HG03469 (cell line): ENCODE results near the gene TRIM45.
"Not testable (repeated sequence)": the region's sequence is repeated elsewhere in the genome, so short reads cannot be mapped to it uniquely, and the experiment has no call there.

Experiments used
- ATAC-seq: cut with Tn5 transposase; IDR thresholded peaks from one replicate; pipeline ENCODE4 v1.9.1; 2021; ENCODE audit warnings: mild to moderate bottlenecking, moderate library complexity, moderate number of reproducible peaks; ENCODE audit not compliant: unreplicated experiment

The TRIM45 gene

DNA sequence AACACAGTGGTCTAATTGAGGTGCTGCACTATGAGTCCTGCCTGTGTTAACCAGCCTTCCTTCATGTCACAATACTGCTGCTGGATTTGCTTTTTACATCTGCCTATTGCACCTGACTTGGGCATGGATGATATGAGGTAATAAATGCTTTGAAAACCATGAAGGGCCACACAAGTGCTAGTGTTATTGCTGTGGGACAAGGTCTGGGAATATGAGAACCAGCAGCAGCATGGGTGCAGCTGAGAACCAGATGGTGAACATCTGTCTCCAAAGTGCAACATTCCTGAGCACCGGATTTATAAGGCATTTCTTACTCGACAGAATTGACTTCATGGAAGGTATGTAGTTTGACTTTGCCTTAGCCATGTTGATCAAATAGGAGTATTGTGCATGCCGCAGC is 16.6 kb downstream of the TRIM45 start:
- ATAC-seq, result no peak

DNA sequence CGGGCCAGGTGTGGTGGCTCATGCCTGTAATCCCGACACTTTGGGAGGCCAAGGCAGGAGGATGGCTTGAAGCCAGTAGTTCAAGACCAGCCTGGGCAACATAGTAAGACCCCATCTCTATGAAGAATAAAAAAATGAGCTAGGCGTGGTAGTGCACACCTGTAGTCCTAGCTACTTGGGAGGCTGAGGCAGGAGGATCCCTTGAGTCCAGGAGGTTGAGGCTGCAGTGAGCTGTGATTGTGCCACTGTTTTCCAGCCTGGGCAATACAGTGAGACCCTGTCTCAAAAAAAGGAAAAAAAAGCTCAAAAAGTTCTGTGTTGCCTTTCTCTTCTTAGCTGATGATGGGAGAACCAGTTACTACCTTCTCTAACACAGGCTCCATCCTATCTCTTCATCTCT is 19.7 kb downstream of the TRIM45 start:
- ATAC-seq, result not testable (repeated sequence)

DNA sequence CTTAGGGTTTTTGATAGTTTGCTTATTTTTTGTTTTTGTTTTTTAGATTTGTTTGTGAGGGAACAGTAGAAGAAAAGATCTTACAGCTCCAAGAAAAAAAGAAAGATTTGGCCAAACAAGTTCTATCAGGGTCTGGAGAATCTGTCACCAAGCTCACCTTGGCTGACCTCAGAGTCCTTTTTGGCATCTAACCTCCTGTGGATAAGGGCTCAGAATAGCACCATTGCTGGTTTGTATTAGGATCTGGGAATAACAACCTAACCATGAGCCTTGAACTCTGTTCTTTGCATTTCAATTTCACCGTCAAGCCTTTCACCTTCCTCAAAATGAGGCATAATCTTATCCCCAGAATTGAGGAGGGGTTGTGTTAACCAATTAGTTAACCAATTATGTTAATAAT is 20.2 kb downstream of the TRIM45 start:
- ATAC-seq, result no peak

- no peak for ATAC-seq
Observed at GRCh38 chr1:117098287-117098890, 23.2 kb downstream of the TRIM45 start.

DNA sequence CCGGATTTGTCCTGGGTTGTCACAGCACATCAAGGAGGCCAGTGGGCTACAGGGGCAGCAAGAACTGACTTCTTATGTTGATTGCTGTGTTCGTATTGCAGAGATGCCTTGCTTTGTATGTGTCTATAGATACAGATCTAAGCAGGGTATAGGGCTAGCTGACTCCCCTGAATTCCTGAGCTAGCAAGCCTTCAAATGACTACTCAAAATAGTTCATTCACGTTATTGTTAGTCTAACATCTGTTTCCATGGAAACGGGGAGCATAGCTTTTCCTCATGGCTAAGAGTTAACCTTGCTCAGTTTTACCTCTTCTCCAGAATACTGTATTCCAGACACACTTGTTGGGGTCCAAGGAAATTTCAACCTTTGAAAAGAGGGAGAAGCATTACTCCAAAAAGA is 24.1 kb downstream of the TRIM45 start:
- ATAC-seq, result no peak

- ATAC-seq, result no peak
Observed at GRCh38 chr1:117096951-117097408, 24.6 kb downstream of the TRIM45 start.

- ATAC-seq, result no peak
Observed at GRCh38 chr1:117094841-117095604, 26.5 kb downstream of the TRIM45 start.

GRCh38 chr1:117093870-117094621 is 27.5 kb downstream of the TRIM45 start:
- no peak for ATAC-seq

GRCh38 chr1:117093091-117093534 is 28.4 kb downstream of the TRIM45 start:
- ATAC-seq, result no peak

DNA sequence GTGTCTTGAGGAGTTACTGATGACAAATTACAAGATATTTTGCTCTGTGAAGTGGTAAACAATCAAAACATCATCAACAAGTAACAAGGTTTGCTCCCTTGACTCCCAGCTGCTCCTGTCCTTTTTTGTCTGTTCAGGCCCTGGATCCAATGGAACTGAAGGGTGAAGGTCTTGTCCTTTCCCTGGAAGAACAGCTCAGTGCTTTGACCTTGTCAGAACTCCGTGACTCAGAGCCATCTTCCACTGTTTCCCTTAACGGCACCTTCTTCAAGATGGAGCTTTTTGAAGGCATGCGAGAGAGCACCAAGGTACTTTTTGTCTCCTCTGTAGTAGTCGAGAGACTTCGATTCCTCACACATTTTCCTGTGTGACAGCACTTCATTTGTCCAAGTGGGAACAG is 29.0 kb downstream of the TRIM45 start:
- ATAC-seq, result no peak

- no peak for ATAC-seq
Observed at GRCh38 chr1:117089996-117090395, 31.6 kb downstream of the TRIM45 start.

GRCh38 chr1:117087686-117088085 is 33.9 kb downstream of the TRIM45 start:
- ATAC-seq, result no peak

DNA sequence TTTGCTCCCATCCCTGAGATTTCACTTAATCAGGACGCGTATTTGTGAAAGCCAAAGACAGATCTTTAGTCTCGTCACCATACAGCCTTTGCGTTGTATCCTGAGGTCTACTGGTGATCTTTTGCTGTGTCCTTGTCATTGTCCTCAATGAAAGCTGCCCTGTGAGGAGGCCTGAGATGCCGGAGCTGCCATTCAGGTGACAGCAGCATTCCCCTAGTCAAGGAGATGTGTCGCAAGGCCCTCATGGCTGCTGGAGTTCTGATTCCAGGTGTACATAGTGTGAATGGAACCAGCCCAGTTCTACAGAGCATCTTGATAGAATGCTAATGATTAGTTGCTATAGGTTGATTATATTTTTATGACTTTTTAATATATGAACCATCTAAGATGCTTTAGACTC is 37.3 kb downstream of the TRIM45 start:
- no peak for ATAC-seq

DNA sequence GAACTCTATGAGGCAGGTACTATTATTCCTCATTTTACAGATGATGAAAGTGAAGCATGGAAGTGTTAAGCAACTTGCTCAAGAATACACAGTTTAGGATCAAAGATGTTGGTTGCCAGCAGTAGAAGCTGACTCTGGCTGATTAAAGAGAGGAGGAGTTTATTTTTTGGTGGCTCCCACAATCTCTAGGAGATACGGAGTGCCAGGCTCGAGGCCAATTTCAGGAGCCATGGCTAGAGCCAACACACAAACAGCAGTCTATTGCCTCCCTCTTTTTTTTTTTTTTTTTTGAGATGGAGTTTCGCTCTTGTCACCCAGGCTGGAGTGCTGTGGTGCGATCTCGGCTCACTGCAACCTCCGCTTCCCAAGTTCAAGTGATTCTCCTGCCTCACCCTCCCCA is 41.8 kb downstream of the TRIM45 start:
- ATAC-seq, result no peak

GRCh38 chr1:117077267-117077666 is 44.3 kb downstream of the TRIM45 start:
- ATAC-seq, result no peak

- ATAC-seq, result no peak
Observed at GRCh38 chr1:117076648-117077047, 44.9 kb downstream of the TRIM45 start.

DNA sequence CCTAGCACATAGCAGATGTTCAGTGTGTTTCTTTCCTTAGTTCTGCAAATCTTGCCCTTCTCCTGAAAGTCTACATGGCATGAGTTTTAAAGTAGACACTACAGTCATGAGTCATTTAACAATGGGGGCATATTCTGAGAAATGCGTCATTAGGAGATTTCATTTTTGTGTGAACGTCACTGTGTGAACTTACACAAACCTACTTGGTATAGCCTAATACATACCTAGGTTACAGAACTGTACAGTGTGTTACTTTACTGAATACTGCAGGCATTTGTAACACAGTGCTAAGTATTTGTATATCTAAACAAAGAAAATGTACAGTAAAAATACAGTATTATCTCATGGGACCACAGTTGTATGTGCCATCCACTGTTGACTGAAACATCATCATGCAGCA is 51.4 kb downstream of the TRIM45 start:
- no peak for ATAC-seq

- ATAC-seq, result no peak
Observed at GRCh38 chr1:117069220-117069844, 52.2 kb downstream of the TRIM45 start.

GRCh38 chr1:117068580-117068979 is 53.0 kb downstream of the TRIM45 start:
- ATAC-seq, result no peak

GRCh38 chr1:117067533-117068370 is 53.8 kb downstream of the TRIM45 start:
- no peak for ATAC-seq
